Smooth muscle cell of the pulmonary artery (primary cell): Measurements from ENCODE around the gene FKBP3. TPM values are rescaled to one million over a fixed set of nuclear protein-coding genes. Genes with fewer than 3 reads are reported as not detected.

Experiments used
- total RNA-seq: library from RNA; depleted of rRNA; stranded (reverse); fragments of >200 nt; gene quantifications from 2 replicates; pipeline ENCODE4 v1.2.3, GENCODE V29; 2014

Gene FKBP3
- 13.2 and 17.3 TPM in 2 replicates for total RNA-seq

GRCh38 chr14:45134051-45134958 lies at the start of gene FKBP3:
Gene FKBP3 (minus strand): TSS chr14:45134481. CDS start chr14:45134456, 25 bp downstream.

GRCh38 chr14:45135659-45136395 lies 1.5 kb upstream of the FKBP3 start, which contains the start of gene FANCM:
Gene FANCM (plus strand): TSS chr14:45135930. CDS start chr14:45136032, 102 bp downstream.

GRCh38 chr14:45083976-45084722 lies 50.1 kb downstream of the FKBP3 start, which contains the start of gene PRPF39:
Gene PRPF39 (plus strand): TSS chr14:45084116. CDS start chr14:45095240, 11,124 bp downstream.

Other genes starting within 250 kb of the FKBP3 start
- 11.8 and 13.9 TPM in 2 replicates for gene KLHL28, start 172.5 kb downstream of the FKBP3 start, total RNA-seq
- 17.6 and 23.7 TPM in 2 replicates for gene TOGARAM1, start 172.3 kb downstream of the FKBP3 start, total RNA-seq
- 24.8 and 30.4 TPM in 2 replicates for gene PRPF39, start 50.4 kb downstream of the FKBP3 start, total RNA-seq
- 4.2 and 4.8 TPM in 2 replicates for gene FANCM, start 1.4 kb upstream of the FKBP3 start, total RNA-seq
- 10.8 and 18.7 TPM in 2 replicates for gene MIS18BP1, start 118.7 kb upstream of the FKBP3 start, total RNA-seq